K562 (cell line): ENCODE data around the gene PARK7. TPM values are rescaled to one million over a fixed set of nuclear protein-coding genes. Genes with fewer than 3 reads are reported as not detected.

Experiments
- HMG20A ChIP-seq: fragments of 450-650 bp; formaldehyde crosslinking; conservative IDR thresholded peaks from 2 replicates; pipeline ENCODE4 v1.4.0; 2020; ENCODE audit warnings: mild to moderate bottlenecking, mixed read lengths
- JUND ChIP-seq, 2 experiments: IDR thresholded peaks; 2 replicates in 1 of 2; 3 replicates in 1 of 2; pipeline ENCODE4 v1.6.1; 2011; ENCODE audit warnings: borderline replicate concordance in 2 of 2, low read depth in 2 of 2, low read length in 2 of 2, improper control_type of control experiment in 1 of 2, missing biosample characterization in 1 of 2, missing genetic modification characterization in 1 of 2, missing genetic modification reagents in 1 of 2
- MXI1 ChIP-seq: IDR thresholded peaks from 2 replicates; pipeline ENCODE4 v1.6.1; 2011; ENCODE audit warnings: low read depth, mild to moderate bottlenecking, improper control_type of control experiment, low read length
- RAD21 ChIP-seq, 2 experiments: fragments of 250-450 bp in 1 of 2; fragments of 450-650 bp in 1 of 2; sonication (Bioruptor Pico) in 1 of 2; formaldehyde crosslinking in 1 of 2; IDR thresholded peaks in 1 of 2; conservative IDR thresholded peaks in 1 of 2; 2 replicates each; pipeline versions ENCODE4 v1.4.0 to v1.8.0; 2020 to 2022; ENCODE audit warnings: mild to moderate bottlenecking in 2 of 2, moderate library complexity in 1 of 2
- RCOR1 ChIP-seq, 2 experiments: IDR thresholded peaks; 2 replicates each; pipeline ENCODE4 v1.6.1; 2012; ENCODE audit warnings: low read depth in 2 of 2, low read length in 2 of 2, borderline replicate concordance in 1 of 2, improper control_type of control experiment in 1 of 2
- SMC3 ChIP-seq: conservative IDR thresholded peaks from 2 replicates; pipeline ENCODE4 v1.6.1; 2011; ENCODE audit warnings: low read depth, low read length, improper control_type of control experiment; ENCODE audit not compliant: insufficient read depth
- STAT5B ChIP-seq: fragments of 250-450 bp; sonication (Bioruptor Pico); IDR thresholded peaks from 2 replicates; pipeline ENCODE4 v1.8.0; 2021; ENCODE audit warnings: mild to moderate bottlenecking, inconsistent platforms
- ZNF282 ChIP-seq: sonication (generic); formaldehyde crosslinking; IDR thresholded peaks from 2 replicates; pipeline ENCODE4 v1.8.1; 2023; ENCODE audit warnings: missing genetic modification reagents
- polyA plus RNA-seq, 8 experiments: library from polyadenylated mRNA; depleted of rRNA in 4 of 8; stranded (reverse) in 5 of 8; unstranded in 3 of 8; fragments of >200 nt; fragmentation: Nextera tagmentation in 2 of 8; fragmentation: Illumina TruSeq in 1 of 8; extraction: Ambion mirVana in 2 of 8; extraction: Trizol in 1 of 8; gene quantifications; 2 replicates each; pipeline versions ENCODE4 v1.2.1 to v1.2.3, GENCODE V29; 2011 to 2014; ENCODE audit warnings: inconsistent platforms in 1 of 8, missing spikeins in 1 of 8
- total RNA-seq, 7 experiments: library from RNA; depleted of rRNA in 6 of 7; stranded (reverse); fragments of >200 nt in 6 of 7; fragmentation: Illumina TruSeq in 2 of 7; extraction: Trizol in 2 of 7; gene quantifications; 2 replicates each; pipeline versions ENCODE4 v1.2.1 to v1.2.3, GENCODE V29; 2011 to 2021; ENCODE audit warnings: low replicate concordance in 1 of 7
- TF ChIP-seq, protein P1 (sequence below): sonication (generic); formaldehyde crosslinking; IDR thresholded peaks from 2 replicates; pipeline ENCODE4 v1.8.0; 2022; ENCODE audit warnings: mild to moderate bottlenecking, missing genetic modification reagents
- TF ChIP-seq, protein P2 (sequence below): sonication (generic); formaldehyde crosslinking; IDR thresholded peaks from 2 replicates; pipeline ENCODE4 v1.8.0; 2022; ENCODE audit warnings: missing genetic modification reagents, mild to moderate bottlenecking, moderate library complexity, borderline replicate concordance

Gene PARK7
- total and polyA plus RNA-seq, 9 of the 15 experiments (the other 6 are each of a cell fraction or from before 2014, with no cell fraction given) = 374 to 1,298 (median 484) TPM

DNA sequence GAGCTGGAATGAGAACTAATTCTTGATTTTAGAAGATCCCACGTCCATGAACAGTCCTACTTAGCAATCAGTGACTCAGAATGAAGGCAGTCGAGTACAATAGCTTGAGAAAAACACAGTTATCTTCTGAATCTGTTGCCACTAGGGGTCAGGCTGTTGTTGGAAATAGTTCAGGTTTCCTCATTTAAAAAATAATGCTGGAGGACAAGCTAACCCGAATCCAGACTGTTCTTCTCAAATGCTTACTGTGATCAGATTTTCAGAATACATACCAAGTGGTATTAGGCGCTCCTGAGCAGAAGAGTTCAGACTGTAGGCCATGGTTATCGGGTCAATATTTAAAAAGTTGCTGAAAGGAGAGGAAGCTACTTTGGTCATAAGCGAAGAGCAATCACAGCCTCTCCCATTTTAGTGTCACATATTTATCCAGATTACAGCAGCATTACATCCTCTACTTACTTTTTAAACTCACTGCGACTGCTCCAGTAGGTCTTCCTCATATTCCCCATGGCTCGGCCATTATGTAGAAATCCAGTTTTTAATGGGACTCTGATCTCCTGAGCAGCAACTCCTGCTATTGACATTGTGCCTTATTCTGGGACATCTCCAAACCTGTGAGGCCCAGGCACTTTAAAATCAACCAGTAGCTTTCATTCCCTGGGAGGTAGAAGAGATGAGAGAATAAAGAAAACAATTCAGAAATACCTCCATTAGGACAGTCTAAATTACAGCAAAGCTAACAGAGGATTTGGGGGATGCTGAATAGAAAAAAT lies 53.7 kb downstream of the PARK7 start (continued):
- TF ChIP-seq MXI1 = no peak
- TF ChIP-seq, protein P1, sequence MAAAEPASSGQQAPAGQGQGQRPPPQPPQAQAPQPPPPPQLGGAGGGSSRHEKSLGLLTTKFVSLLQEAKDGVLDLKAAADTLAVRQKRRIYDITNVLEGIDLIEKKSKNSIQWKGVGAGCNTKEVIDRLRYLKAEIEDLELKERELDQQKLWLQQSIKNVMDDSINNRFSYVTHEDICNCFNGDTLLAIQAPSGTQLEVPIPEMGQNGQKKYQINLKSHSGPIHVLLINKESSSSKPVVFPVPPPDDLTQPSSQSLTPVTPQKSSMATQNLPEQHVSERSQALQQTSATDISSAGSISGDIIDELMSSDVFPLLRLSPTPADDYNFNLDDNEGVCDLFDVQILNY (CRISPR knock-in tag) = no peak
- peak; percentile 57; the same call in 1 of the 2 replicates for TF ChIP-seq JUND (IDR thresholded peaks at IDR 0.05; ENCODE audit: borderline replicate concordance, low read depth, low read length)
- peak; percentile 44; the same call in 1 of the 3 replicates for TF ChIP-seq JUND (tag; IDR thresholded peaks at IDR 0.05; ENCODE audit: borderline replicate concordance, low read depth, low read length)
- TF ChIP-seq SMC3 = peak; percentile 81
- TF ChIP-seq STAT5B (CRISPR knock-in tag) = no peak
- TF ChIP-seq, protein P2, sequence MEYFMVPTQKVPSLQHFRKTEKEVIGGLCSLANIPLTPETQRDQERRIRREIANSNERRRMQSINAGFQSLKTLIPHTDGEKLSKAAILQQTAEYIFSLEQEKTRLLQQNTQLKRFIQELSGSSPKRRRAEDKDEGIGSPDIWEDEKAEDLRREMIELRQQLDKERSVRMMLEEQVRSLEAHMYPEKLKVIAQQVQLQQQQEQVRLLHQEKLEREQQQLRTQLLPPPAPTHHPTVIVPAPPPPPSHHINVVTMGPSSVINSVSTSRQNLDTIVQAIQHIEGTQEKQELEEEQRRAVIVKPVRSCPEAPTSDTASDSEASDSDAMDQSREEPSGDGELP (CRISPR knock-in tag) = no peak
- TF ChIP-seq ZNF282 = no peak
- TF ChIP-seq RAD21 (CRISPR knock-in tag; conservative IDR thresholded peaks at IDR 0.05 in 1 of 2, IDR thresholded peaks at IDR 0.05 in 1 of 2) = peak; percentile 84 to 97
- TF ChIP-seq HMG20A = no peak
- peak in 1 of 2 experiments; percentile 61; a peak in 1 of 4 replicates for TF ChIP-seq RCOR1 (IDR thresholded peaks at IDR 0.05; ENCODE audit: borderline replicate concordance in 1 of 2, low read depth in 2 of 2, low read length in 2 of 2)
